GM19468 (cell line): ENCODE data around the gene SLC51A.

Source experiments
- ATAC-seq: cut with Tn5 transposase; IDR thresholded peaks from one replicate; pipeline ENCODE4 v1.9.1; 2021; ENCODE audit warnings: mild to moderate bottlenecking, moderate library complexity, moderate number of reproducible peaks; ENCODE audit not compliant: unreplicated experiment; ENCODE audit errors: extremely low read depth

Gene SLC51A

DNA sequence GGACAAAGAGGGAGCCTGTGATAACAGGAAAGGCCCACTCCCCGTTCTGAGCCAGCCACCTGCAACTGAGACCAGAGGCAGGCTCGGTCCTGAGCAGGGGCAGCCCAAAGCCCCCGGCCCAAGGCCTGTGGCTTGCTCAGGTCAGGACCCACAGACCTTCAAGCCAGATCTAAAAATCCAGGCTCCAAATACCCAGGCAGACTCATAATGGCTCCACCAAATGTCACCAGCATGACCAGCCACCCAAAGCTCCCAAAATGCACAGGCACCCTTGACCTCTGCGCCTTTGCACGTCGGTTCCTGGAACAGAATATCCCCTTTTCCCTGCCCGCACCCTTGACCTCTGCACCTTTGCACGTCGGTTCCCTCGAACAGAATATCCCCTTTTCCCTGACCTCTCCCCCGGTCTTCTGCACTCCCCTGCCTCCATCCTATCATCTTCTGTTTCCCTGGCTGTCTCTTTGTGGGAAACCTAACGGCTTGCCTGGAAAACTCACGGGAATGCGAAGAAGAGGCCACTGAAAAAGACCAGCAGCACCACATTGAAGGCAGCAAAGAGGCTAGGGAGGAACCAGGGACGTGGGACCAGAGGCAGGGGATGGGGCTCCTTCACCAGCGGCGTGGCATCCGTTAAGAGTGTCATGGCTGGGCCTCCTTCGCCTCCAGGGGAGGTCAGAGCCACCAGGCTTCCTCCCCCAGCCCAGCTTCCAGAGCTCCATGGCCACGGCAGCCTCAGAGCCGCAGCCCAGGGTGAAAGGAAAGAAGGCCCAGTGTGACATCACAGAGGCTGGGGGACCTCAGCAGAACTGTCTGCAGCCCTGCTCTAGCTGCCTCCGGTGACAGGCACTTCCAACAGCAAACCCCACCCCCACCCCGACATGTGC lies 5.4 kb upstream of the SLC51A start, which contains the start of gene ZDHHC19:
Gene ZDHHC19 (minus strand): TSS at position 728 of the 884 bp plus-strand sequence. CDS start 85 bp downstream, at position 643.
- no peak for ATAC-seq

- no peak for ATAC-seq
These were observed 1.4 kb upstream of the SLC51A start for GRCh38 chr3:196214783-196215441.

- no peak for ATAC-seq
These were observed 777 bp upstream of the SLC51A start for GRCh38 chr3:196215493-196216020.

GRCh38 chr3:196216681-196217211 lies 412 bp downstream of the SLC51A start:
- no peak for ATAC-seq

- no peak for ATAC-seq
These were observed 1.2 kb downstream of the SLC51A start for GRCh38 chr3:196217307-196218154.

DNA sequence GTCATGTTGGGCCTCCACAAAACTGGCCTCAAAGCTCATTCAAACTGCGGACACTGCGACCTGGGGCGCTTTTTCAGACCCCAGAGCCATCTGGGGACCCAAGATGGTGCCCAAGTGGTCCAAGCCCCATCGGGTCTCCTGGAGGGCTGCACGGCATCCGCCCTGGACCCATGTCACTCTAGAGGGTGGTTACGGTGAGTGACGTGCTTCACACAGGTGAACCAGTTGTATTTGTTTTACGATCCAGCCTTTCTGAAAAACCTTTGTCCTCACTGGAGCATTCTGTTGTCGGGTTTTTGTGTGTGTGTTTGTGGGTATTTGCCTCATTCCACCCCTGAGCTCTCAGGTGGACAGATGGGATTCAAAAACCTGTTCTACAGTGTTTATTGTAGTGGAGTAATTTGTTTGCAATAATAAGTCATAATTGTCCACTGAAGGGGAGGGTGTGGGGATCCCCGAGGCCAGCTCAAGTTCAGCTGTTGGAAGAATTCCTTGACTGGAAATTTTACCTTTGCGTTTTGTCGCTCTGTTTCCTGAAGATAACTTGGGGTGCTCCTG lies 1.9 kb downstream of the SLC51A start:
- ATAC-seq: no peak

DNA sequence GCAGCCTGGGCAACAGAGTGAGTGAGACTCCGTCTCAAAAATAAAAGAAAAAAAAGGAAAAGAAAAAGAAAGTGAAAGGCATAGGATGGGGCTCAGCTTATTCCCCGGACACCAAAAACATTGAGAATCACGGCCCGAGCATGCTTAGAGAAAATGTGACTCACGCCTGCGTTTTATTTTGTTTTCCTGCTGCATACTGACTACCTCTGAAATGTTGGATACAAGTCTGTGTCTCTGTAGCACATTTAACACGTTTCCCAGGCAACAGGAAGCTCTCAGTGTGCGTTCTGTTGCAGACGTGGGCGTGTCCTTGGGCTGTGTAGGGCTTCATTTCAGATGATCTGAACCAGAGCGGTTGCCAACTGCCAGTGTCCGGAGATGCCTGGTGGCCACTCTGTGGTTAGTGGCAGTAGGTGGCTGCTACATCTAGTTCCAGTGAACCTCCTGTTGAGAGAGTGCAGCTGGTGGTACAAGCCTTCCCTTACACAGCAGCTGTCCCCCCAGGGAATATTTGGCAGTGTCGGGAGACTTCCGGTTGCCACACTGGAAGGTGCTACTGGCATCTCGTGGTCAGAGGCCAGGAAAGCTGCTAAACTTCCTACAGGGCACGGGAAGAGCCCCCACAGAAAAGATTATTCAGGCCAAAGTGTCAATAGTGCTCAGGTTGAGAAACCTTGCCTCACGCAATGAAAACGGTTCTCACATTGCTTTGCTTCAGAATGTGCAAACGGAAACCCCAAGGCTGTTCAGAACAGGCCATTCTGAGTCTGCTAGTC lies 3.0 kb downstream of the SLC51A start:
- ATAC-seq: no peak

DNA sequence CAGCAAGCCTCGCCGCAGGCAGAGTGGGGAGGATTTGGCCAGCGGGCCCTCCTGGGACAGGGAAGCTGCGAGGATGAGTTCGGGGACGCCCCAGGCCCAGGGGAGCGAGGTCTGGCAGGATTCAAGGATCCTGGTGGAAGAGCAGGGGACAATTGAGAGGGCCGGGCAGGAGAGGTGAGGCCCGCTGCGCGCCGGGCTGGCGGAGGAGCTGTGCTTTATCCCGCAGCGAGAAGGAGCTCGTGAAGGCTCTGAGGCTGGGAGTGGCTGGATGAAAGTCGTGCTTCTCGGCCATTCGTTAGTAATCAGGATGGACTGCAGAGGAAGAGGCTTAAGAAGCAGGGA lies 3.6 kb downstream of the SLC51A start:
- no peak for ATAC-seq

GRCh38 chr3:196220587-196220986 lies 4.3 kb downstream of the SLC51A start:
- ATAC-seq: no peak

GRCh38 chr3:196220991-196221390 lies 4.7 kb downstream of the SLC51A start:
- no peak for ATAC-seq

GRCh38 chr3:196222876-196223595 lies 6.7 kb downstream of the SLC51A start:
- no peak for ATAC-seq

GRCh38 chr3:196225086-196225485 lies 8.8 kb downstream of the SLC51A start:
- ATAC-seq: no peak

DNA sequence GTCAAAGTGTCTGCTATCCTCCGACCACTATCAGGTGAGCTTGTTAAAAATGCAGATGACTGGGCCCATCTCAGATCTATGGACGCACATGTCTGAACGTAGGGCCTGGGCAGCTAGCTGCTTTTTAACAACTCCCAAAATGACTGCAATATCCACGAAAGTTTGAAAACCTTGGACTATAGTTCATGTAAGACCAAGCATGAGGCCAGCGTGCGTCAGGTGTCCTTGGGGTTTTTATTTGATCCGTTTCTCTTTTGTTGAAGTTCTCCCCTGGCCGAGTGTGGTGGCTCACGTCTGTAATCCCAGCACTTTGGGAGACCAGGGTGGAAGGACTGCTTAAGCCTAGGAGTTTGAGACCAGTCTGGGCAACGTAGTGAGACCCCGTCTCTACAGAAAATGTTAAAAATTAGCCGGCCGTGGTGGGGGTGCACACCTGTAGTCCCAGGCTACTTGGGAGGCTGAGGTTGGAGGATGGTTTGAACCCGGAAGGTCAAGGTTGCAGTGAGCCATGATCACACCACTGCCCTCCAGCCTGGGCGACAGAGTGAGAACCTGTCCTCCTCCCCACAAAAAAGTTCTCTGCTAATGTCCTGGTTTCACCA lies 9.5 kb downstream of the SLC51A start:
- no peak for ATAC-seq

GRCh38 chr3:196227121-196227561 lies 10.8 kb downstream of the SLC51A start:
- no peak for ATAC-seq

DNA sequence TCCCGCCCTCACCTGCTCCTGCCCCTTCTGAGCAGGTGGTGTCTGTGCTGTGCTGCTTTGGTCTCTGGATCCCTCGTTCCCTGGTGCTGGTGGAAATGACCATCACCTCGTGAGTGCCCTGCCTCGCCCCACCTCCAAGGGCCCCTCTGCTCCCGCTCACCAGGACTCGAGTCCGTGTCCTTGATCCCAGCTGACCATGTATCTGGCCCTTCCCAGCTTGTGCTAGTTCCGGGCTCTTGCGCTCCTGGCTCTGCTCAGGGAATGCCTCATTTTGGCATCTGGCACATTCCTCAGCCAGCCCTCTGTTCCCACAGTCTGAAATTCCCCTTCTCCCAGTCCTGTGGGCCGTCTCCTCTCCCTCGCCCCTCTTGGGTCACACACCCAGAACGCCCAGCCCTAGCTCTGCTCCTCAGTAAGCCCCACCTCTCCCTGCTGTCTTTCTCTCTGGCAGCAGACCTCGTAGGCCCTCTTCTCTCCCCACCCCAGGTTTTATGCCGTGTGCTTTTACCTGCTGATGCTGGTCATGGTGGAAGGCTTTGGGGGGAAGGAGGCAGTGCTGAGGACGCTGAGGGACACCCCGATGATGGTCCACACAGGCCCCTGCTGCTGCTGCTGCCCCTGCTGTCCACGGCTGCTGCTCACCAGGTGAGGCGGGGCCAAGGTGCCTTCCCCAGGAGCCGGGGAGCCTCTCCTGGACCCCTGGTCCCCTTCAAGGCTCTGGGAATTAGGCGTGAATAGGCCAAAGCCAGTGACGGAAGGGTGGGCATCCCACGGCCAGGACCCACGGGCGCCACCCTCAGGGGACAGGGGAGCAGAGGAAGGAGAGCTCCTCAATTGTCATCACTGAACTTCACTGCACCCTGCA lies 11.5 kb downstream of the SLC51A start:
- ATAC-seq: no peak

DNA sequence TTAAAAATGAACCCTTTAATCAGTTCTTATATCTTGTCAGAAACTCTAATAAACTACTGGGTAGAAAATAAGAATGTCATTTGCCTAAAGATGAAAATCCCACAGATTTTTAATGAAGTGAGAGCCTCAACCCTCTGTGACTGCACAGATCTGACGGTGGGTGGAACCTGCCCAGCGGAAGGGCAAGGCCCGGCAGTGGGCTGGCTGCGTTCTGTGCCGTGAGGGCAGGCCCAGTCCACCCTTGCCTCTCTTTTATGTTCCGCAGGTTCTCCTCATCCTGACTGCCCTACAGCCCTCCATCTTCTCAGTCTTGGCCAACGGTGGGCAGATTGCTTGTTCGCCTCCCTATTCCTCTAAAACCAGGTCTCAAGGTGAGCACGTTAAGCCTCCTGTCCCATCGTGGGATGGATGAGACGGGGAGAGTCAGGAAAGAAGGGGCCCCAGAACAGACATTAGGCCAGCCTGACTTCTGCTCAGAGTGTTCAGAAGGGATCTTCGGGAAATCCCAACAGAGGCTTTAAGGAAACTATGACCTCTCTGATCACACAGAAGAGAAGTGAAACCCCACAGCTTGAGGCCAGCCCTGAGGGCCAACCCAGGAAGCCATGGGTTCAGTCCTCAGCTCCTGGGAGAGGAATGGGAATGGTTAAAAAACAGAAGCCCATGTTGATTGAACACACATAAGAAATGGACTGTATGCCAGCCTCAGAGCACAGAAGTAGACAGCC lies 16.0 kb downstream of the SLC51A start:
- no peak for ATAC-seq

GRCh38 chr3:196232882-196233251 lies 16.5 kb downstream of the SLC51A start:
- ATAC-seq: no peak
